Spleen (tissue), 7 donors: Measurements from ENCODE around the gene GYPE.
"Not testable (repeated sequence)": the region's sequence is repeated elsewhere in the genome, so short reads cannot be mapped to it uniquely, and the experiment has no call there.

Experiments
- CTCF ChIP-seq, 11 experiments: fragments of 200-600 bp in 7 of 11; fragments of 450-650 bp in 4 of 11; sonication (generic) in 4 of 11; IDR thresholded peaks in 8 of 11; conservative IDR thresholded peaks in 3 of 11; 1 replicate in 7 of 11; 2 replicates in 4 of 11; pipeline versions ENCODE4 v1.4.0 to v1.8.0; 2016 to 2021; ENCODE audit warnings: antibody characterized with exemption in 11 of 11, inconsistent platforms in 4 of 11, mild to moderate bottlenecking in 1 of 11
- POLR2AphosphoS5 ChIP-seq, 3 donors: sonication (generic); formaldehyde crosslinking; IDR thresholded peaks; one replicate each; pipeline ENCODE4 v1.5.1; 2017; ENCODE audit warnings: antibody characterized with exemption in 3 of 3
- donor health status: DM: no; HTN: no; CAD: no; lungs with moderate emphysema.
- donor health status: DM: no; HTN: no; CAD: no.
- donor health status: DM: no; HTN: no; CAD: no.

DNA sequence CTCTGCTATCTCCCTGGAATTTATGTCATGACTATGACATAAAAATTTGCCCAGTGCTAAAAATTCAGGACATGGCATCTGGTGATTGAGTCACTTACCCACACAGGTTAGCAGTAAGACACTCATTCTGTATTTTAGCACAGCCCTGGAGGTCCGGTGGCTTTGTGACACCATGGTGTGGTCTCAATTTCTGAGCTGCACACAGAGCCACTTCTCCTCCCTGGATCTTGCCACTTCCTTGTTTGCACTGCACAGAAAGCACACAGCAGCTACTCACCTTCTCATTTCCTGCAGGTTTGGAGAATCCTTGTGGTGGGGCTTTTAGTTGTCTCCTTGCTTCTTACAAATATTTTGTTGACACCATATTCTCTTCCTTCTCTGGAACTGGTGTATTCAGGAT, 44.8 kb upstream of the GYPE start:
- not testable (repeated sequence) for TF ChIP-seq CTCF (IDR thresholded peaks at IDR 0.05 in 8 of 11, conservative IDR thresholded peaks at IDR 0.05 in 3 of 11); POLR2AphosphoS5 (IDR thresholded peaks at IDR 0.05)
